Activated CD4-positive, alpha-beta memory T cell treated with anti-CD3 and anti-CD28 coated beads for 36 hours (primary cell): ENCODE measurements around the gene FEZ2. TPM values are rescaled to one million over a fixed set of nuclear protein-coding genes. Genes with fewer than 3 reads are reported as not detected.

ENCODE experiments used
- CTCF ChIA-PET: fragments of 350-600 bp; sonication (Branson Sonifier 250); formaldehyde crosslinking; loops from one replicate; lab custom pipeline; 2021; ENCODE audit warnings: antibody characterized with exemption, inconsistent platforms; lab: Charles Lee
- POLR2A ChIA-PET: fragments of 350-600 bp; sonication (Branson Sonifier 250); formaldehyde crosslinking; loops from one replicate; lab custom pipeline; 2021; ENCODE audit warnings: antibody characterized with exemption; lab: Charles Lee
- DNase-seq: peaks from one replicate; pipeline ENCODE4 v3.0.0-alpha.2; 2020
- H3K27ac Mint-ChIP-seq: one replicate; pipeline ENCODE4 v1.8.0; 2021; ENCODE audit warnings: mixed read lengths
- H3K27me3 Mint-ChIP-seq: one replicate; pipeline ENCODE4 v1.8.0; 2021; ENCODE audit warnings: mixed read lengths
- H3K36me3 Mint-ChIP-seq: one replicate; pipeline ENCODE4 v1.8.0; 2021; ENCODE audit warnings: mixed read lengths
- H3K4me1 Mint-ChIP-seq: one replicate; pipeline ENCODE4 v1.8.0; 2021; ENCODE audit warnings: low read depth, mixed read lengths
- H3K4me3 Mint-ChIP-seq: one replicate; pipeline ENCODE4 v1.8.0; 2021; ENCODE audit warnings: mild to moderate bottlenecking, mixed read lengths
- H3K9me3 Mint-ChIP-seq: one replicate; pipeline ENCODE4 v1.8.0; 2021; ENCODE audit warnings: mixed read lengths
- intact Hi-C: fragments of 100-400 bp; cut with micrococcal nuclease; formaldehyde crosslinking; loops from one replicate; pipeline ENCODE4 v1.15.1; 2023
- total RNA-seq, 2 experiments: library from RNA; stranded (reverse); gene quantifications; one replicate each; pipeline ENCODE4 v1.2.3, GENCODE V29; 2021

The FEZ2 gene
- total RNA-seq, 2 experiments from 2014 or later: 6.8 to 9.3 TPM

GRCh38 chr2:36568516-36569246 lies 29.3 kb downstream of the FEZ2 start:
- Mint-ChIP-seq H3K4me3 (no peak overlapping the region), H3K4me1 (peaks cover 2% of the 10 kb centered on the region), H3K27ac (no peak overlapping the region), H3K27me3 (no peaks in the 10 kb centered on the region), H3K36me3 (peaks cover 35% of the 10 kb centered on the region), H3K9me3 (no peaks in the 10 kb centered on the region)
- ChIA-PET POLR2A (no interaction called here), CTCF (interaction anchor here (1.1 kb wide), 1 partner anchor 216 kb away, joined by 3 read pairs; no protein-coding TSS in a partner anchor)
- no peak for DNase-seq
- intact Hi-C loops: no loop called here

GRCh38 chr2:36567711-36568408 lies 30.1 kb downstream of the FEZ2 start:
- H3K4me3 Mint-ChIP-seq: no peak overlapping the region
- POLR2A ChIA-PET: no interaction called here
- H3K27ac Mint-ChIP-seq: no peak overlapping the region
- no peaks in the 10 kb centered on the region for H3K9me3 Mint-ChIP-seq
- CTCF ChIA-PET: no interaction called here
- DNase-seq: no peak
- intact Hi-C loops: no loop called here
- H3K27me3 Mint-ChIP-seq: no peaks in the 10 kb centered on the region
- peaks cover 31% of the 10 kb centered on the region for H3K36me3 Mint-ChIP-seq
- H3K4me1 Mint-ChIP-seq: peaks cover 7% of the 10 kb centered on the region

GRCh38 chr2:36566887-36567286 lies 31.1 kb downstream of the FEZ2 start:
- Mint-ChIP-seq H3K4me1 (peaks cover 7% of the 10 kb centered on the region), H3K36me3 (peaks cover 25% of the 10 kb centered on the region), H3K27me3 (no peaks in the 10 kb centered on the region), H3K4me3 (no peak overlapping the region), H3K9me3 (no peaks in the 10 kb centered on the region), H3K27ac (no peak overlapping the region)
- ChIA-PET POLR2A (no interaction called here), CTCF (no interaction called here)
- DNase-seq: no peak
- intact Hi-C loops: no loop called here

GRCh38 chr2:36565712-36566111 lies 32.3 kb downstream of the FEZ2 start:
- CTCF ChIA-PET: no interaction called here
- POLR2A ChIA-PET: no interaction called here
- intact Hi-C loops: no loop called here
- no peak overlapping the region for H3K27ac Mint-ChIP-seq
- peaks cover 23% of the 10 kb centered on the region for H3K36me3 Mint-ChIP-seq
- peaks cover 7% of the 10 kb centered on the region for H3K4me1 Mint-ChIP-seq
- no peak for DNase-seq
- H3K4me3 Mint-ChIP-seq: no peak overlapping the region
- no peaks in the 10 kb centered on the region for H3K9me3 Mint-ChIP-seq
- no peaks in the 10 kb centered on the region for H3K27me3 Mint-ChIP-seq

GRCh38 chr2:36564377-36564930 lies 33.5 kb downstream of the FEZ2 start:
- peaks cover 25% of the 10 kb centered on the region for H3K36me3 Mint-ChIP-seq
- POLR2A ChIA-PET: no interaction called here
- no peak overlapping the region for H3K4me3 Mint-ChIP-seq
- H3K9me3 Mint-ChIP-seq: no peaks in the 10 kb centered on the region
- CTCF ChIA-PET: no interaction called here
- no peak for DNase-seq
- no peak overlapping the region for H3K27ac Mint-ChIP-seq
- intact Hi-C loops: no loop called here
- no peaks in the 10 kb centered on the region for H3K27me3 Mint-ChIP-seq
- H3K4me1 Mint-ChIP-seq: peaks cover 7% of the 10 kb centered on the region

GRCh38 chr2:36562973-36563532 lies 34.9 kb downstream of the FEZ2 start:
- Mint-ChIP-seq H3K36me3 (peaks cover 25% of the 10 kb centered on the region), H3K27me3 (no peaks in the 10 kb centered on the region), H3K27ac (no peak overlapping the region), H3K4me3 (no peak overlapping the region), H3K4me1 (peaks cover 7% of the 10 kb centered on the region), H3K9me3 (no peaks in the 10 kb centered on the region)
- DNase-seq: no peak
- ChIA-PET POLR2A (no interaction called here), CTCF (interaction anchor here (0.7 to 1.3 kb wide), 2 partner anchors 101 to 109 kb away, joined by 3 to 5 read pairs; no protein-coding TSS in a partner anchor)
- intact Hi-C loops: no loop called here

- ChIA-PET CTCF (interaction anchor here (1.3 kb wide), 1 partner anchor 102 kb away, joined by 5 read pairs; no protein-coding TSS in a partner anchor), POLR2A (no interaction called here)
- H3K36me3 Mint-ChIP-seq: peaks cover 25% of the 10 kb centered on the region
- H3K27ac Mint-ChIP-seq: no peak overlapping the region
- H3K9me3 Mint-ChIP-seq: no peaks in the 10 kb centered on the region
- H3K4me3 Mint-ChIP-seq: no peak overlapping the region
- H3K4me1 Mint-ChIP-seq: peaks cover 7% of the 10 kb centered on the region
- no peaks in the 10 kb centered on the region for H3K27me3 Mint-ChIP-seq
- intact Hi-C loops: no loop called here
- no peak for DNase-seq
These were observed 35.7 kb downstream of the FEZ2 start for GRCh38 chr2:36562240-36562639.

- no peaks in the 10 kb centered on the region for H3K27me3 Mint-ChIP-seq
- intact Hi-C loops: no loop called here
- H3K27ac Mint-ChIP-seq: no peak overlapping the region
- H3K4me1 Mint-ChIP-seq: peaks cover 7% of the 10 kb centered on the region
- no peaks in the 10 kb centered on the region for H3K9me3 Mint-ChIP-seq
- no peak for DNase-seq
- no peak overlapping the region for H3K4me3 Mint-ChIP-seq
- POLR2A ChIA-PET: no interaction called here
- peaks cover 19% of the 10 kb centered on the region for H3K36me3 Mint-ChIP-seq
- CTCF ChIA-PET: no interaction called here
These were observed 36.6 kb downstream of the FEZ2 start for GRCh38 chr2:36561237-36561944.

- Mint-ChIP-seq H3K4me1 (peaks cover 7% of the 10 kb centered on the region), H3K36me3 (peaks cover 20% of the 10 kb centered on the region)
- CTCF ChIA-PET: no interaction called here
These were observed 37.2 kb downstream of the FEZ2 start for GRCh38 chr2:36560726-36561125.

GRCh38 chr2:36559221-36559942 lies 38.6 kb downstream of the FEZ2 start:
- Mint-ChIP-seq H3K36me3 (peaks cover 19% of the 10 kb centered on the region), H3K27ac (no peak overlapping the region), H3K4me1 (peaks cover 7% of the 10 kb centered on the region), H3K27me3 (no peaks in the 10 kb centered on the region), H3K9me3 (no peaks in the 10 kb centered on the region), H3K4me3 (no peak overlapping the region)
- no peak for DNase-seq
- POLR2A ChIA-PET: no interaction called here
- intact Hi-C loops: no loop called here
- CTCF ChIA-PET: no interaction called here

More at GRCh38 chr2:36560726-36561125, 37.2 kb downstream of the FEZ2 start:
- Mint-ChIP-seq H3K27me3 (no peaks in the 10 kb centered on the region), H3K9me3 (no peaks in the 10 kb centered on the region), H3K4me3 (no peak overlapping the region), H3K27ac (no peak overlapping the region)
- intact Hi-C loops: no loop called here
- no peak for DNase-seq
- POLR2A ChIA-PET: no interaction called here

GRCh38 chr2:36556842-36557241 lies 41.1 kb downstream of the FEZ2 start:
- no peak for DNase-seq
- no peaks in the 10 kb centered on the region for H3K4me1 Mint-ChIP-seq
- ChIA-PET POLR2A (no interaction called here), CTCF (interaction anchor here (0.5 to 1.5 kb wide), 4 partner anchors 11 to 204 kb away, joined by 3 to 4 read pairs (median 3); no protein-coding TSS in a partner anchor)
- H3K36me3 Mint-ChIP-seq: peaks cover 23% of the 10 kb centered on the region
- no peak overlapping the region for H3K4me3 Mint-ChIP-seq
- H3K27me3 Mint-ChIP-seq: no peaks in the 10 kb centered on the region
- H3K27ac Mint-ChIP-seq: no peak overlapping the region
- intact Hi-C loops: no loop called here
- no peaks in the 10 kb centered on the region for H3K9me3 Mint-ChIP-seq
